SK-N-MC (cell line): ENCODE data around the gene LRP5.

Source experiments
- EZH2 ChIP-seq: fragments of 200-600 bp; sonication (generic); IDR thresholded peaks from one replicate; pipeline ENCODE4 v1.6.1; 2017; ENCODE audit warnings: antibody characterized with exemption
- FOXP2 ChIP-seq: optimal IDR thresholded peaks from 2 replicates; pipeline ENCODE3; 2011; ENCODE audit warnings: mild to moderate bottlenecking, moderate library complexity; ENCODE audit not compliant: insufficient read depth; ENCODE audit errors: extremely low read length, control extremely low read depth
- POLR2AphosphoS5 ChIP-seq: IDR thresholded peaks from 2 replicates; pipeline ENCODE4 v1.6.1; 2012; ENCODE audit warnings: mild to moderate bottlenecking, low read depth, low read length, borderline replicate concordance

- TF ChIP-seq EZH2 (no peak), POLR2AphosphoS5 (no peak), FOXP2 (no peak)
These were observed 16.1 kb downstream of the LRP5 start for GRCh38 chr11:68328374-68329091.
